ENCODE results near the gene SND1.

DNA sequence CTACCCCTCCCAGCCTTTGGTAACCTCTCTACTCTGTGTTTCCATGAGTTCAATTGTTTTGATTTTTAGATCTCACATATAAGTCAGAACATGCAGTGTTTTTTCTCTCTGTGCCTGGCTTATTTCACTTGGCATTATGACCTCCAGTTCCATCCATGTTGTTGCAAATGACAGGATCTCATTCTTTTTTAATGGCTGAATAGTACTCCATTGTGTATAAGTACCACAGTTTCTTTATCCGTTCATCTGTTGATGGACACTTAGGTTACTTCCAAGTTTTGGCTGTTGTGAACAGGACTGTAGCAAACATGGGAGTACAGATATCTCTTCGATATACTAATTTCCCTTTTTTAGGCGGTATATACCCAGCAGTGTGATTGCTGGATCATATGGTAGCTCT is 237.7 kb downstream of the SND1 start:
- TF ChIP-seq, protein P1, sequence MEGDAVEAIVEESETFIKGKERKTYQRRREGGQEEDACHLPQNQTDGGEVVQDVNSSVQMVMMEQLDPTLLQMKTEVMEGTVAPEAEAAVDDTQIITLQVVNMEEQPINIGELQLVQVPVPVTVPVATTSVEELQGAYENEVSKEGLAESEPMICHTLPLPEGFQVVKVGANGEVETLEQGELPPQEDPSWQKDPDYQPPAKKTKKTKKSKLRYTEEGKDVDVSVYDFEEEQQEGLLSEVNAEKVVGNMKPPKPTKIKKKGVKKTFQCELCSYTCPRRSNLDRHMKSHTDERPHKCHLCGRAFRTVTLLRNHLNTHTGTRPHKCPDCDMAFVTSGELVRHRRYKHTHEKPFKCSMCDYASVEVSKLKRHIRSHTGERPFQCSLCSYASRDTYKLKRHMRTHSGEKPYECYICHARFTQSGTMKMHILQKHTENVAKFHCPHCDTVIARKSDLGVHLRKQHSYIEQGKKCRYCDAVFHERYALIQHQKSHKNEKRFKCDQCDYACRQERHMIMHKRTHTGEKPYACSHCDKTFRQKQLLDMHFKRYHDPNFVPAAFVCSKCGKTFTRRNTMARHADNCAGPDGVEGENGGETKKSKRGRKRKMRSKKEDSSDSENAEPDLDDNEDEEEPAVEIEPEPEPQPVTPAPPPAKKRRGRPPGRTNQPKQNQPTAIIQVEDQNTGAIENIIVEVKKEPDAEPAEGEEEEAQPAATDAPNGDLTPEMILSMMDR (IDR thresholded peaks at IDR 0.05), result no peak
- TF ChIP-seq POLR2AphosphoS5 (IDR thresholded peaks at IDR 0.05; ENCODE audit: insufficient read depth in 1 of 2, low read depth in 1 of 2), result no peak

Data from vagina (tissue), 2 donors.